Fibroblast of mammary gland (primary cell): ENCODE results near the gene KIAA0513.

Experiments
- DNase-seq: peaks from one replicate; pipeline ENCODE4 v3.0.0-alpha.2; 2010; ENCODE audit warnings: low read depth
- H3K4me3 ChIP-seq: 2 replicates; pipeline ENCODE4 v1.5.1; 2011; ENCODE audit warnings: low read depth, mild to moderate bottlenecking, low read length, moderate library complexity; ENCODE audit not compliant: control insufficient read depth
- CTCF ChIP-seq: conservative IDR thresholded peaks from 2 replicates; pipeline ENCODE4 v1.5.1; 2011; ENCODE audit warnings: low read depth, low read length, inconsistent platforms; ENCODE audit not compliant: control insufficient read depth, insufficient read depth

The KIAA0513 gene

GRCh38 chr16:85141491-85142128, 114.0 kb downstream of the KIAA0513 start:
- no peak overlapping the region for H3K4me3 ChIP-seq
- no peak for DNase-seq
- TF ChIP-seq CTCF: no peak

- TF ChIP-seq CTCF: no peak
- DNase-seq: no peak
- H3K4me3 ChIP-seq: no peak overlapping the region
Measured at GRCh38 chr16:85142129-85142513, 114.5 kb downstream of the KIAA0513 start.

- no peak for DNase-seq
- TF ChIP-seq CTCF: no peak
Measured at GRCh38 chr16:85142771-85143211, 115.2 kb downstream of the KIAA0513 start.

More at GRCh38 chr16:85142771-85143211, 115.2 kb downstream of the KIAA0513 start:
- H3K4me3 ChIP-seq: no peak overlapping the region
